Liver (tissue), 9 donors: ENCODE data around the gene METRN. TPM values are rescaled to one million over a fixed set of nuclear protein-coding genes. Genes with fewer than 3 reads are reported as not detected.

Source experiments
- DNase-seq: peaks from one replicate; pipeline ENCODE4 v3.0.0-alpha.2; 2017; ENCODE audit warnings: low spot score
- H3K27ac ChIP-seq, 2 donors: one replicate each; pipeline ENCODE4 v1.7.0; 2013; ENCODE audit warnings: inconsistent platforms in 2 of 2, low read length in 2 of 2, control low read depth in 1 of 2, low read depth in 1 of 2, mild to moderate bottlenecking in 1 of 2
- H3K27me3 ChIP-seq, 4 donors: one replicate each; pipeline versions ENCODE4 v1.6.1 to v1.7.0; 2013; ENCODE audit warnings: low read length in 3 of 4, inconsistent platforms in 1 of 4, mild to moderate bottlenecking in 1 of 4, moderate library complexity in 1 of 4; ENCODE audit not compliant: control insufficient read depth in 4 of 4, insufficient read depth in 4 of 4
- H3K36me3 ChIP-seq, 4 donors: one replicate each; pipeline versions ENCODE4 v1.6.1 to v1.7.0; 2013; ENCODE audit warnings: low read length in 3 of 4, mild to moderate bottlenecking in 3 of 4, low read depth in 1 of 4, moderate library complexity in 1 of 4; ENCODE audit not compliant: control insufficient read depth in 4 of 4, insufficient read depth in 3 of 4
- H3K4me1 ChIP-seq, 4 donors: one replicate each; pipeline versions ENCODE4 v1.6.1 to v1.7.0; 2013; ENCODE audit warnings: low read length in 3 of 4, mild to moderate bottlenecking in 3 of 4, moderate library complexity in 1 of 4; ENCODE audit not compliant: control insufficient read depth in 4 of 4, insufficient read depth in 4 of 4
- H3K4me3 ChIP-seq, 3 donors: one replicate each; pipeline versions ENCODE4 v1.6.1 to v1.7.0; 2013; ENCODE audit warnings: low read length in 3 of 3, control low read depth in 1 of 3, low read depth in 1 of 3, mild to moderate bottlenecking in 1 of 3
- H3K9ac ChIP-seq, 2 donors: one replicate each; pipeline ENCODE4 v1.7.0; 2013; ENCODE audit warnings: low read length in 2 of 2, mild to moderate bottlenecking in 2 of 2, moderate library complexity in 2 of 2, control low read depth in 1 of 2, low read depth in 1 of 2
- H3K9me3 ChIP-seq, 4 donors: one replicate each; pipeline versions ENCODE4 v1.6.1 to v1.7.0; 2013; ENCODE audit warnings: low read length in 3 of 4; ENCODE audit not compliant: control insufficient read depth in 4 of 4
- EGR1 ChIP-seq, 2 donors: IDR thresholded peaks; 2 replicates each; pipeline ENCODE4 v1.6.1; 2016 to 2018; ENCODE audit warnings: antibody characterized with exemption in 2 of 2, low read depth in 2 of 2
- FOXA1 ChIP-seq: IDR thresholded peaks from 2 replicates; pipeline ENCODE4 v1.6.1; 2016; ENCODE audit warnings: antibody characterized with exemption
- FOXA2 ChIP-seq: IDR thresholded peaks from 2 replicates; pipeline ENCODE4 v1.6.1; 2016; ENCODE audit warnings: antibody characterized with exemption
- GABPA ChIP-seq, 2 donors: IDR thresholded peaks in 1 of 2; conservative IDR thresholded peaks in 1 of 2; 2 replicates each; pipeline ENCODE4 v1.6.1; 2016; ENCODE audit warnings: antibody characterized with exemption in 2 of 2, mild to moderate bottlenecking in 1 of 2, moderate library complexity in 1 of 2
- HNF4A ChIP-seq, 2 donors: conservative IDR thresholded peaks; 2 replicates each; pipeline ENCODE4 v1.6.1; 2016; ENCODE audit warnings: antibody characterized with exemption in 2 of 2, mild to moderate bottlenecking in 2 of 2
- HNF4G ChIP-seq: IDR thresholded peaks from 2 replicates; pipeline ENCODE4 v1.6.1; 2016; ENCODE audit warnings: antibody characterized with exemption
- JUND ChIP-seq, 2 donors: IDR thresholded peaks; 2 replicates each; pipeline ENCODE4 v1.6.1; 2016; ENCODE audit warnings: antibody characterized with exemption in 2 of 2
- NR2F2 ChIP-seq: IDR thresholded peaks from 2 replicates; pipeline ENCODE4 v1.6.1; 2016; ENCODE audit warnings: antibody characterized with exemption
- RAD21 ChIP-seq, 2 donors: IDR thresholded peaks; 2 replicates each; pipeline ENCODE4 v1.6.1; 2016; ENCODE audit warnings: antibody characterized with exemption in 2 of 2, mild to moderate bottlenecking in 2 of 2
- SP1 ChIP-seq: IDR thresholded peaks from 2 replicates; pipeline ENCODE4 v1.6.1; 2018; ENCODE audit warnings: antibody characterized with exemption, mild to moderate bottlenecking
- TAF1 ChIP-seq: conservative IDR thresholded peaks from 2 replicates; pipeline ENCODE4 v1.6.1; 2016; ENCODE audit warnings: antibody characterized with exemption, mild to moderate bottlenecking
- YY1 ChIP-seq: IDR thresholded peaks from 2 replicates; pipeline ENCODE4 v1.6.1; 2016; ENCODE audit warnings: antibody characterized with exemption, mild to moderate bottlenecking
- WGBS: extraction: QIAGEN DNeasy Blood & Tissue Kit; methylation state at CpG from one replicate; pipeline ENCODE4 v1.1.7; 2013; 5-methylcytosine and 5-hydroxymethylcytosine counted together
- polyA plus RNA-seq, 2 donors: library from polyadenylated mRNA; stranded (reverse) in 1 of 2; unstranded in 1 of 2; fragments of 200-250 nt in 1 of 2; fragments of >200 nt in 1 of 2; fragmentation: Nextera tagmentation in 1 of 2; extraction: Ambion mirVana in 1 of 2; gene quantifications; one replicate each; pipeline versions ENCODE4 v1.2.1 to v1.2.3, GENCODE V29; 2013 to 2015
- total RNA-seq, 2 donors: library from RNA; depleted of rRNA; stranded (reverse); fragments of >200 nt; gene quantifications; one replicate each; pipeline ENCODE4 v1.2.3, GENCODE V29; 2014
- TF ChIP-seq, protein P1 (sequence below): IDR thresholded peaks from 2 replicates; pipeline ENCODE4 v1.6.1; 2016; ENCODE audit warnings: antibody characterized with exemption
- TF ChIP-seq, protein P2 (sequence below): IDR thresholded peaks from 2 replicates; pipeline ENCODE4 v1.6.1; 2016; ENCODE audit warnings: antibody characterized with exemption
- TF ChIP-seq, protein P3 (sequence below): IDR thresholded peaks from 2 replicates; pipeline ENCODE4 v1.6.1; 2016; ENCODE audit warnings: antibody characterized with exemption
- TF ChIP-seq, protein P4 (sequence below): IDR thresholded peaks from 2 replicates; pipeline ENCODE4 v1.6.1; 2016; ENCODE audit warnings: antibody characterized with exemption, mild to moderate bottlenecking
- donor health status: healthy.
- donor health status: healthy.
- donor health status: healthy.
- donor health status: healthy.
- donor health status: healthy.

METRN gene
- total and polyA plus RNA-seq, 4 donors = 4.6 to 22.9 (median 7.1) TPM

DNA sequence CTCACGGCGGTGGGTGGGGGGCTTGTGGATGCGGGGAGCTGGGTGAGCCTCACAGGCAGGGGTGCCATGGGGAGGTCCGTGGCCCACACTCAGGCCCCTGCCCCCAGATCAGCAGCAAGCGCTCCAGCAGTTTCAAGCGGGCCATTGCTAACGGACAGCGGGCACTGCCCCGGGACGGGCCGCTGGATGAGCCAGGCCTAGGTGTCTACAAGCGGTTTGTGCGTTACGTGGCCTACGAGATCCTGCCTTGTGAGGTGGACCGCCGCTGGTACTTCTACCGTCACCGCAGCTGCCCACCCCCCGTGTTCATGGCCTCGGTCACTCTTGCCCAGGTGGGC lies 38.4 kb upstream of the METRN start (continued):
- TF ChIP-seq, protein P1, sequence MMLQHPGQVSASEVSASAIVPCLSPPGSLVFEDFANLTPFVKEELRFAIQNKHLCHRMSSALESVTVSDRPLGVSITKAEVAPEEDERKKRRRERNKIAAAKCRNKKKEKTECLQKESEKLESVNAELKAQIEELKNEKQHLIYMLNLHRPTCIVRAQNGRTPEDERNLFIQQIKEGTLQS = no peak
- TF ChIP-seq, protein P2, sequence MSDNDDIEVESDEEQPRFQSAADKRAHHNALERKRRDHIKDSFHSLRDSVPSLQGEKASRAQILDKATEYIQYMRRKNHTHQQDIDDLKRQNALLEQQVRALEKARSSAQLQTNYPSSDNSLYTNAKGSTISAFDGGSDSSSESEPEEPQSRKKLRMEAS = no peak
- TF ChIP-seq, protein P3, sequence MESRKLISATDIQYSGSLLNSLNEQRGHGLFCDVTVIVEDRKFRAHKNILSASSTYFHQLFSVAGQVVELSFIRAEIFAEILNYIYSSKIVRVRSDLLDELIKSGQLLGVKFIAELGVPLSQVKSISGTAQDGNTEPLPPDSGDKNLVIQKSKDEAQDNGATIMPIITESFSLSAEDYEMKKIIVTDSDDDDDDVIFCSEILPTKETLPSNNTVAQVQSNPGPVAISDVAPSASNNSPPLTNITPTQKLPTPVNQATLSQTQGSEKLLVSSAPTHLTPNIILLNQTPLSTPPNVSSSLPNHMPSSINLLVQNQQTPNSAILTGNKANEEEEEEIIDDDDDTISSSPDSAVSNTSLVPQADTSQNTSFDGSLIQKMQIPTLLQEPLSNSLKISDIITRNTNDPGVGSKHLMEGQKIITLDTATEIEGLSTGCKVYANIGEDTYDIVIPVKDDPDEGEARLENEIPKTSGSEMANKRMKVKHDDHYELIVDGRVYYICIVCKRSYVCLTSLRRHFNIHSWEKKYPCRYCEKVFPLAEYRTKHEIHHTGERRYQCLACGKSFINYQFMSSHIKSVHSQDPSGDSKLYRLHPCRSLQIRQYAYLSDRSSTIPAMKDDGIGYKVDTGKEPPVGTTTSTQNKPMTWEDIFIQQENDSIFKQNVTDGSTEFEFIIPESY = no peak

DNA sequence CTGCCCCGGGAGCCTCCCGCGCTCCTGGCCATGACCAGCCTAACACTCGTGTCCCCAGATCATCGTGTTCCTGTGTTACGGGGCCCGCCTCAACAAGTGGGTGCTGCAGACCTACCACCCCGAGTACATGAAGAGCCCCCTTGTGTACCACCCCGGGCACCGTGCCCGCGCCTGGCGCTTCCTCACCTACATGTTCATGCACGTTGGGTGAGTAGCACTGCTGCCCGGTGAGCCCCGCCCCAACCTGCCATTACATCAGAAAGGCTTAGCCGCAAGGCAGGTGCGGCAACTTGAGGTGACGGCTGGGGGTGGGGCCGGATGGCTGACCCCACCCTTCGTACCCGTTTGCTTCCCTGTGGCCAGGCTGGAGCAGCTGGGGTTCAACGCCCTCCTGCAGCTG lies 38.0 kb upstream of the METRN start:
- DNase-seq = no peak
- Histone ChIP-seq H3K36me3 (peaks cover 10 to 24% (median 16%) of the 10 kb centered on the region in 4 donors), H3K27me3 (no peaks in the 10 kb centered on the region), H3K9ac (no peak overlapping the region), H3K9me3 (no peaks in the 10 kb centered on the region), H3K4me3 (no peak overlapping the region), H3K27ac (no peak overlapping the region), H3K4me1 (peaks cover 16 to 41% (median 26%) of the 10 kb centered on the region in 4 donors)
- WGBS = 73% methylated on average over 23 of the region's 23 CpGs
- TF ChIP-seq, protein P1 = no peak
- no peak for TF ChIP-seq HNF4G
- no peak for TF ChIP-seq FOXA1
- no peak for TF ChIP-seq RAD21 (IDR thresholded peaks at IDR 0.05)
- TF ChIP-seq, protein P3 = no peak
- TF ChIP-seq FOXA2 = no peak
- TF ChIP-seq NR2F2 = no peak
- TF ChIP-seq, protein P4, sequence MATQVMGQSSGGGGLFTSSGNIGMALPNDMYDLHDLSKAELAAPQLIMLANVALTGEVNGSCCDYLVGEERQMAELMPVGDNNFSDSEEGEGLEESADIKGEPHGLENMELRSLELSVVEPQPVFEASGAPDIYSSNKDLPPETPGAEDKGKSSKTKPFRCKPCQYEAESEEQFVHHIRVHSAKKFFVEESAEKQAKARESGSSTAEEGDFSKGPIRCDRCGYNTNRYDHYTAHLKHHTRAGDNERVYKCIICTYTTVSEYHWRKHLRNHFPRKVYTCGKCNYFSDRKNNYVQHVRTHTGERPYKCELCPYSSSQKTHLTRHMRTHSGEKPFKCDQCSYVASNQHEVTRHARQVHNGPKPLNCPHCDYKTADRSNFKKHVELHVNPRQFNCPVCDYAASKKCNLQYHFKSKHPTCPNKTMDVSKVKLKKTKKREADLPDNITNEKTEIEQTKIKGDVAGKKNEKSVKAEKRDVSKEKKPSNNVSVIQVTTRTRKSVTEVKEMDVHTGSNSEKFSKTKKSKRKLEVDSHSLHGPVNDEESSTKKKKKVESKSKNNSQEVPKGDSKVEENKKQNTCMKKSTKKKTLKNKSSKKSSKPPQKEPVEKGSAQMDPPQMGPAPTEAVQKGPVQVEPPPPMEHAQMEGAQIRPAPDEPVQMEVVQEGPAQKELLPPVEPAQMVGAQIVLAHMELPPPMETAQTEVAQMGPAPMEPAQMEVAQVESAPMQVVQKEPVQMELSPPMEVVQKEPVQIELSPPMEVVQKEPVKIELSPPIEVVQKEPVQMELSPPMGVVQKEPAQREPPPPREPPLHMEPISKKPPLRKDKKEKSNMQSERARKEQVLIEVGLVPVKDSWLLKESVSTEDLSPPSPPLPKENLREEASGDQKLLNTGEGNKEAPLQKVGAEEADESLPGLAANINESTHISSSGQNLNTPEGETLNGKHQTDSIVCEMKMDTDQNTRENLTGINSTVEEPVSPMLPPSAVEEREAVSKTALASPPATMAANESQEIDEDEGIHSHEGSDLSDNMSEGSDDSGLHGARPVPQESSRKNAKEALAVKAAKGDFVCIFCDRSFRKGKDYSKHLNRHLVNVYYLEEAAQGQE = no peak
- TF ChIP-seq YY1 = no peak
- TF ChIP-seq HNF4A (conservative IDR thresholded peaks at IDR 0.05) = no peak
- TF ChIP-seq, protein P2 = no peak
- no peak for TF ChIP-seq GABPA (IDR thresholded peaks at IDR 0.05 in 1 of 2, conservative IDR thresholded peaks at IDR 0.05 in 1 of 2)
- no peak for TF ChIP-seq JUND (IDR thresholded peaks at IDR 0.05)
- TF ChIP-seq EGR1 (IDR thresholded peaks at IDR 0.05; ENCODE audit: low read depth in 2 of 2) = no peak
- TF ChIP-seq TAF1 = no peak
- TF ChIP-seq SP1 = no peak
